Upper lobe of left lung (tissue), 6 donors: ENCODE data around the gene FAAH2. TPM values are rescaled to one million over a fixed set of nuclear protein-coding genes. Genes with fewer than 3 reads are reported as not detected.
A peak's percentile ranks its signal among the peaks of the same experiment; 100 is the strongest.

Experiments used
- ATAC-seq, 2 donors: fragments of 200-7000 bp; cut with Tn5 transposase; one replicate each; pipeline ENCODE4 v1.9.1; 2022; ENCODE audit warnings: mild to moderate bottlenecking in 2 of 2, moderate library complexity in 2 of 2; ENCODE audit not compliant: low FRiP score in 2 of 2
- DNase-seq, 2 donors: peaks; one replicate each; pipeline ENCODE4 v3.0.0-alpha.2; 2019 to 2020
- H3K27ac ChIP-seq, 4 donors: fragments of 200-600 bp; sonication (generic); one replicate each; pipeline ENCODE4 v1.5.1; 2016 to 2019
- H3K27me3 ChIP-seq, 4 donors: fragments of 200-600 bp; sonication (generic); one replicate each; pipeline ENCODE4 v1.5.1; 2017 to 2019
- H3K36me3 ChIP-seq, 4 donors: fragments of 200-600 bp; sonication (generic); one replicate each; pipeline ENCODE4 v1.5.1; 2016 to 2019
- H3K4me1 ChIP-seq, 4 donors: fragments of 200-600 bp; sonication (generic); one replicate each; pipeline ENCODE4 v1.5.1; 2018 to 2019
- H3K4me3 ChIP-seq, 4 donors: fragments of 200-600 bp; sonication (generic); one replicate each; pipeline ENCODE4 v1.5.1; 2017 to 2019; ENCODE audit warnings: mild to moderate bottlenecking in 2 of 4, moderate library complexity in 1 of 4
- H3K9me3 ChIP-seq, 4 donors: fragments of 200-600 bp; sonication (generic); one replicate each; pipeline ENCODE4 v1.5.1; 2018 to 2019
- EP300 ChIP-seq, 4 donors: sonication (generic); formaldehyde crosslinking; IDR thresholded peaks; one replicate each; pipeline ENCODE4 v1.5.1; 2017; ENCODE audit warnings: antibody characterized with exemption in 4 of 4, control low read depth in 2 of 4
- POLR2A ChIP-seq, 4 donors: fragments of 450-650 bp; IDR thresholded peaks; one replicate each; pipeline ENCODE4 v1.5.1; 2016 to 2017; ENCODE audit warnings: antibody characterized with exemption in 4 of 4, mild to moderate bottlenecking in 2 of 4
- POLR2AphosphoS5 ChIP-seq, 2 donors: sonication (generic); formaldehyde crosslinking; IDR thresholded peaks; one replicate each; pipeline ENCODE4 v1.5.1; 2017; ENCODE audit warnings: antibody characterized with exemption in 2 of 2
- WGBS, 2 donors: methylation state at CpG; one replicate each; pipeline ENCODE4 v1.1.5; 2017 to 2018; 5-methylcytosine and 5-hydroxymethylcytosine counted together
- total RNA-seq, 6 donors: library from RNA; depleted of rRNA in 4 of 6; stranded (reverse); fragments of >200 nt in 4 of 6; gene quantifications; one replicate each; pipeline versions ENCODE4 v1.1.0 to v1.2.1, GENCODE V29; 2016 to 2021
- TF ChIP-seq, protein P1 (sequence below), 6 experiments: fragments of 450-650 bp in 4 of 6; fragments of 200-600 bp in 2 of 6; sonication (generic) in 2 of 6; IDR thresholded peaks; one replicate each; pipeline ENCODE4 v1.5.1; 2016 to 2019; ENCODE audit warnings: antibody characterized with exemption in 6 of 6
- donor health status: DM: no; HTN: no; CAD: no; lungs with moderate emphysema.
- donor health status: DM: no; HTN: yes; CAD: no; lungs with severe emphysema.

The FAAH2 gene
- total RNA-seq, 6 donors from 2014 or later: 4.5 to 21.4 (median 9.3) TPM

DNA sequence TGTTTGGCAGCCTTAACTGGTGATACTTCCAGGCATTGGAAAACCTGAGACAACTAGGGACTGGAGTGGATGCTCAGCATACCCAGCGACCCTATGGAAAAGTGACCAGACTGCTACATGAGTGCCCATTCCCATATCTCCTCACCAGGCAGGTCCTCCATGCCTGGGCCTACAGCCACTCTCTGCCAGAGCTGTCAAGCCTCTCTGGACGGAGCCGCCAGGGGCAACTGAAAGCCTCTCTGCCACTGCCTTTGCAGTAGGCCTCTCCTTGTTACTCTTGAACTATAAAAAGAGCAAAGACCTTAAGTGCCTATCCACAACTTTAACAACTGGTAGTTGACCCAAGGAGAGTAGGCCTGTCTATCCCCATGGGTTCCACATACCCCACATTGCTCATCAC is 20.2 kb upstream of the FAAH2 start:
- TF ChIP-seq EP300 (IDR thresholded peaks at IDR 0.05) (no peak), POLR2AphosphoS5 (IDR thresholded peaks at IDR 0.05) (no peak), POLR2A (IDR thresholded peaks at IDR 0.05) (no peak)
- TF ChIP-seq, protein P1, sequence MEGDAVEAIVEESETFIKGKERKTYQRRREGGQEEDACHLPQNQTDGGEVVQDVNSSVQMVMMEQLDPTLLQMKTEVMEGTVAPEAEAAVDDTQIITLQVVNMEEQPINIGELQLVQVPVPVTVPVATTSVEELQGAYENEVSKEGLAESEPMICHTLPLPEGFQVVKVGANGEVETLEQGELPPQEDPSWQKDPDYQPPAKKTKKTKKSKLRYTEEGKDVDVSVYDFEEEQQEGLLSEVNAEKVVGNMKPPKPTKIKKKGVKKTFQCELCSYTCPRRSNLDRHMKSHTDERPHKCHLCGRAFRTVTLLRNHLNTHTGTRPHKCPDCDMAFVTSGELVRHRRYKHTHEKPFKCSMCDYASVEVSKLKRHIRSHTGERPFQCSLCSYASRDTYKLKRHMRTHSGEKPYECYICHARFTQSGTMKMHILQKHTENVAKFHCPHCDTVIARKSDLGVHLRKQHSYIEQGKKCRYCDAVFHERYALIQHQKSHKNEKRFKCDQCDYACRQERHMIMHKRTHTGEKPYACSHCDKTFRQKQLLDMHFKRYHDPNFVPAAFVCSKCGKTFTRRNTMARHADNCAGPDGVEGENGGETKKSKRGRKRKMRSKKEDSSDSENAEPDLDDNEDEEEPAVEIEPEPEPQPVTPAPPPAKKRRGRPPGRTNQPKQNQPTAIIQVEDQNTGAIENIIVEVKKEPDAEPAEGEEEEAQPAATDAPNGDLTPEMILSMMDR (IDR thresholded peaks at IDR 0.05): no peak
- ATAC-seq (peak in 1 of 2 donors; percentile 34), DNase-seq (no peak)
- H3K27ac ChIP-seq: no peak overlapping the region
- peaks cover 0 to 5% (median 0%) of the 10 kb centered on the region in 4 donors for H3K9me3 ChIP-seq
- no peak overlapping the region for H3K4me3 ChIP-seq
- H3K36me3 ChIP-seq: no peaks in the 10 kb centered on the region
- no peaks in the 10 kb centered on the region for H3K4me1 ChIP-seq
- H3K27me3 ChIP-seq: no peaks in the 10 kb centered on the region
- WGBS, 2 donors: 78 to 100% methylated on average over 1 to 3 of the region's 3 CpGs

DNA sequence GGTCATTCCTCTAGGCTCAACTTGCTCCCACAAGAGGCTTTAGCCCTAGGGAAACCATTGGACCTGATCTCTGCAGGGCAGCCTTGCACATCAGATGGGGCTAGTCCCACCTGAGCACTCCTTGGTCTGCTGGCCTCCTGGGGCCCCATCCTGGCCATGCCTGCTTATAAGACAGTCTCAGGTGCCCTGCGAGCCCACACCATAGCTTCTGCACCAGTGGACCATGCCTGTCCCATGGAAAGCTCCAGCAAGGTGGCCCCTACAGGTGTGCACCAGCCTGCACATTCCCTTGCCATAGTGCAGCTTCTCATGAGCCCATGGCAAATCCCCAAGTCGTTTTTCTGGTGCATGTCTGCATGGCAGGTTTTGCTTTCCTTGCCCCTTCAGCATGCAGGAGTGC is 19.6 kb upstream of the FAAH2 start:
- peak in 1 of 2 donors; percentile 30 for ATAC-seq
- TF ChIP-seq EP300 (IDR thresholded peaks at IDR 0.05) (no peak), POLR2AphosphoS5 (IDR thresholded peaks at IDR 0.05) (no peak), POLR2A (IDR thresholded peaks at IDR 0.05) (no peak)
- TF ChIP-seq, protein P1 (IDR thresholded peaks at IDR 0.05): no peak

DNA sequence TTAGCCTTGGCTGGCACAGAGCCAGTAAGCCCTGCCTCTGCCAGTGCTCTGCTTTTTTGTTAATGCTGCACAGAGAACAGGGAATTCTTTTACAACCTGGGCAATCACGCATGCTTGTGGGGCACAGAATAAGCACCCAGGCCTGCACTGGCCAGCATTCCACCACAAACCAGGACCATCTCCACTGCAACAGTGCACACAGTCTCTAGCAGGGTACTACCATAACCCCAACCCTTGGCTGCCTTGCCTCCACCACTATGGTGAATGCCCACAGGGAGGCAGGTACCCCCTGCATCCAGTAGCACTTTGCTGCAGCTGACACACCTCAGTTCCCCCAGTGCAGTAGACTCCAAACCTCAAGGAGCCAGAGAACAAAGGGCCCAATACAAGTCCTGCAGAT is 19.2 kb upstream of the FAAH2 start:
- H3K27ac ChIP-seq: no peak overlapping the region
- WGBS, 2 donors: 100% methylated on average over 1 of the region's 1 CpG
- H3K27me3 ChIP-seq: no peaks in the 10 kb centered on the region
- no peaks in the 10 kb centered on the region for H3K36me3 ChIP-seq
- H3K4me1 ChIP-seq: no peaks in the 10 kb centered on the region
- no peak overlapping the region for H3K4me3 ChIP-seq
- peaks cover 0 to 5% (median 0%) of the 10 kb centered on the region in 4 donors for H3K9me3 ChIP-seq
- DNase-seq (no peak), ATAC-seq (peak in 1 of 2 donors; percentile 43)
- TF ChIP-seq EP300 (IDR thresholded peaks at IDR 0.05): no peak
- no peak for TF ChIP-seq POLR2A (IDR thresholded peaks at IDR 0.05)
- no peak for TF ChIP-seq POLR2AphosphoS5 (IDR thresholded peaks at IDR 0.05)
- TF ChIP-seq, protein P1 (IDR thresholded peaks at IDR 0.05): no peak

More for the DNA sequence above, 19.6 kb upstream of the FAAH2 start:
- Histone ChIP-seq H3K4me3 (no peak overlapping the region), H3K36me3 (no peaks in the 10 kb centered on the region), H3K9me3 (peaks cover 0 to 5% (median 0%) of the 10 kb centered on the region in 4 donors), H3K27ac (no peak overlapping the region), H3K27me3 (no peaks in the 10 kb centered on the region), H3K4me1 (no peaks in the 10 kb centered on the region)
- DNase-seq: peak in 1 of 2 donors; percentile 18
- 40 to 44% methylated on average over 1 to 2 of the region's 2 CpGs for WGBS, 2 donors

DNA sequence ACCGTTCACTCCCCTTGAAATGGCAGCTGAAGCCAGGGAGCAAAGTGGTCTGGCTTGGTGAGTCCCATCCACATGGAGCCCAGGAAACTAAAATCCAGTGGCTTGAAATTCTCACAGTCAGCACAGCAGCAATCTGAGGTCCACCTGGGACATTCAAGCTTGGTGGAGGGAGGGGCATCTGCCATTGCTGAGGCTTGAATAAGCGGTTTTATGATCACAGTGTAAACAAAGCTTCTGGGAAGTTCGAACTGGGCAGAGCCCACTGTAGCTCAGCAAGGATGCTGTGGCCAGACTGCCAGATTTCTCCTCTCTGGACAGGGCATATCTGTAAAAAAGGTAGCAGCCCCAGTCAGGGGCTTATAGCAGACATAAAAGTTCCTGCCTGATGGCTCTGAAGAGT is 15.5 kb upstream of the FAAH2 start:
- Histone ChIP-seq H3K9me3 (peaks cover 0 to 4% (median 0%) of the 10 kb centered on the region in 4 donors), H3K4me1 (no peaks in the 10 kb centered on the region), H3K27me3 (no peaks in the 10 kb centered on the region), H3K4me3 (no peak overlapping the region), H3K27ac (no peak overlapping the region), H3K36me3 (no peaks in the 10 kb centered on the region)
- TF ChIP-seq, protein P1 (IDR thresholded peaks at IDR 0.05): no peak
- no peak for TF ChIP-seq POLR2AphosphoS5 (IDR thresholded peaks at IDR 0.05)
- no peak for TF ChIP-seq EP300 (IDR thresholded peaks at IDR 0.05)
- TF ChIP-seq POLR2A (IDR thresholded peaks at IDR 0.05): no peak
- WGBS, 2 donors: 73% methylated on average over 3 of the region's 3 CpGs; no CpG with 5 or more reads in 1 of the 2 donors
- no peak for ATAC-seq
- DNase-seq: no peak

DNA sequence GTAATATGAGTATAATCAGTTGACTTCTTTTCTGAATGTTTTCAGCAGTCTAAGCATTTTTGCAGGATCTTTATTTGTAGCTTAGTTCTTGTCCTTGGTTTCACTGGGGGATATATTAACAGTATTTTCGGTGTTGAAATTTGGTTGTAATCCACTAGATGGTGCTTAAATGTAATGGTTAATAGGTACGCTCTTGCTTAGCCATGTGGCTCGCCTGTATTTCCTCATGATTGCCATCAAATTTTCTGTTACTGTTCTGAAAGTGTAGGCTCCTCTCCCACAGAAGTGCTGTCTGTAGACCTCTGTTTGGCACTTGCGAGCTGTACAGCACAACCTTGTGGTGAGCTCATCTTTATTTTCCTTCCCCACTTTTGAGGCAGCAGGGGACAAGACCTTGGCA is 3.9 kb upstream of the FAAH2 start:
- 72 to 73% methylated on average over 4 of the region's 4 CpGs for WGBS, 2 donors
- Histone ChIP-seq H3K27me3 (no peaks in the 10 kb centered on the region), H3K9me3 (peaks cover 0 to 10% (median 0%) of the 10 kb centered on the region in 4 donors), H3K4me1 (no peaks in the 10 kb centered on the region), H3K27ac (no peak overlapping the region), H3K36me3 (no peaks in the 10 kb centered on the region), H3K4me3 (no peak overlapping the region)
- no peak for TF ChIP-seq POLR2A (IDR thresholded peaks at IDR 0.05)
- TF ChIP-seq, protein P1 (IDR thresholded peaks at IDR 0.05): no peak
- TF ChIP-seq POLR2AphosphoS5 (IDR thresholded peaks at IDR 0.05): no peak
- TF ChIP-seq EP300 (IDR thresholded peaks at IDR 0.05): no peak
- no peak for DNase-seq
- no peak for ATAC-seq
